ENCODE data around the gene TSPAN12.

Gene TSPAN12

GRCh38 chr7:120774481-120774880, 83.5 kb downstream of the TSPAN12 start:
- no peaks in the 10 kb centered on the region for H3K79me2 ChIP-seq (ENCODE audit: insufficient read depth, low read depth)
- no peak overlapping the region for H3K27ac ChIP-seq
- H3K4me2 ChIP-seq, result no peak overlapping the region
- no peak for TF ChIP-seq CTCF (conservative IDR thresholded peaks at IDR 0.05; ENCODE audit: low read depth, low read length)
- no peak overlapping the region for H3K4me3 ChIP-seq (IDR thresholded peaks at IDR 0.05; ENCODE audit: insufficient read depth, low read depth, low read length)
- no peaks in the 10 kb centered on the region for H3K36me3 ChIP-seq (ENCODE audit: insufficient read depth)
- no peaks in the 10 kb centered on the region for H3K4me1 ChIP-seq (ENCODE audit: low read depth, poor library complexity, severe bottlenecking)
- H2AFZ ChIP-seq (ENCODE audit: low read depth), result no peak overlapping the region
- H3K9ac ChIP-seq, result no peak overlapping the region
- no peaks in the 10 kb centered on the region for H3K27me3 ChIP-seq (ENCODE audit: insufficient read depth, low read depth)
- H4K20me1 ChIP-seq (ENCODE audit: insufficient read depth), result no peaks in the 10 kb centered on the region

- Histone ChIP-seq H3K4me3 (IDR thresholded peaks at IDR 0.05; ENCODE audit: insufficient read depth, low read depth, low read length) (no peak overlapping the region), H3K36me3 (ENCODE audit: insufficient read depth) (no peaks in the 10 kb centered on the region), H3K27ac (no peak overlapping the region), H2AFZ (ENCODE audit: low read depth) (no peak overlapping the region), H3K4me1 (ENCODE audit: low read depth, poor library complexity, severe bottlenecking) (no peaks in the 10 kb centered on the region), H3K9ac (no peak overlapping the region), H3K79me2 (ENCODE audit: insufficient read depth, low read depth) (no peaks in the 10 kb centered on the region), H4K20me1 (ENCODE audit: insufficient read depth) (no peaks in the 10 kb centered on the region), H3K4me2 (no peak overlapping the region), H3K27me3 (ENCODE audit: insufficient read depth, low read depth) (no peaks in the 10 kb centered on the region)
- TF ChIP-seq CTCF (conservative IDR thresholded peaks at IDR 0.05; ENCODE audit: low read depth, low read length), result no peak
Observed at GRCh38 chr7:120770206-120770605, 87.7 kb downstream of the TSPAN12 start.

- no peak overlapping the region for H3K4me3 ChIP-seq (IDR thresholded peaks at IDR 0.05; ENCODE audit: insufficient read depth, low read depth, low read length)
- no peak overlapping the region for H3K27ac ChIP-seq
- H3K79me2 ChIP-seq (ENCODE audit: insufficient read depth, low read depth), result no peaks in the 10 kb centered on the region
- no peak overlapping the region for H3K9ac ChIP-seq
- no peak for TF ChIP-seq CTCF (conservative IDR thresholded peaks at IDR 0.05; ENCODE audit: low read depth, low read length)
- H3K36me3 ChIP-seq (ENCODE audit: insufficient read depth), result no peaks in the 10 kb centered on the region
- no peak overlapping the region for H3K4me2 ChIP-seq
- H3K4me1 ChIP-seq (ENCODE audit: low read depth, poor library complexity, severe bottlenecking), result no peaks in the 10 kb centered on the region
- H2AFZ ChIP-seq (ENCODE audit: low read depth), result no peak overlapping the region
- H4K20me1 ChIP-seq (ENCODE audit: insufficient read depth), result no peaks in the 10 kb centered on the region
- no peaks in the 10 kb centered on the region for H3K27me3 ChIP-seq (ENCODE audit: insufficient read depth, low read depth)
Observed at GRCh38 chr7:120760851-120761250, 97.1 kb downstream of the TSPAN12 start.

- Histone ChIP-seq H3K4me2 (no peak overlapping the region), H3K27me3 (ENCODE audit: insufficient read depth, low read depth) (no peaks in the 10 kb centered on the region), H4K20me1 (ENCODE audit: insufficient read depth) (no peaks in the 10 kb centered on the region), H3K27ac (no peak overlapping the region), H3K79me2 (ENCODE audit: insufficient read depth, low read depth) (no peaks in the 10 kb centered on the region), H3K4me1 (ENCODE audit: low read depth, poor library complexity, severe bottlenecking) (no peaks in the 10 kb centered on the region), H3K4me3 (IDR thresholded peaks at IDR 0.05; ENCODE audit: insufficient read depth, low read depth, low read length) (no peak overlapping the region), H3K36me3 (ENCODE audit: insufficient read depth) (no peaks in the 10 kb centered on the region), H2AFZ (ENCODE audit: low read depth) (no peak overlapping the region), H3K9ac (no peak overlapping the region)
- no peak for TF ChIP-seq CTCF (conservative IDR thresholded peaks at IDR 0.05; ENCODE audit: low read depth, low read length)
Observed at GRCh38 chr7:120760050-120760449, 97.9 kb downstream of the TSPAN12 start.

Measured in KMS-11 (cell line).